ENCODE data around the gene PCSK2.

PCSK2 gene

DNA sequence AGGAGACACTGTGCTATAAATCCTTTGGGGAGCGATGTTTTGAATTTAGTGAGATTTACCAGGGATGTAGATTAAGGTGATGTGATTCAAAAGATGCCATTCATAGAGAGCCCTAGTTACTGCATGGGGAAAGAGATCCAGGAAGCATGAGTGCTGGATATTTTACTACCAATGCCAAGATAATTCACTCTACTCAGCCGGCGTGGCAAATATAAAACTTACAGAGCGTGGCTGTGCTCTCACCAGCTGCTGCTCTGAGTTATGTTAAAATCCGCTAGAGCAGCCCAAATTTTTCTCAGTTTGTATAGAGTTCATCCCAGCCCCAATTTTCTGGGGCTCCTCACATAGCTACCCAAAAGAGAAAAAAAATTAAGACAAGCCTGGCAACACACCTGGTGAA lies 255.7 kb downstream of the PCSK2 start:
- no peak for DNase-seq

DNA sequence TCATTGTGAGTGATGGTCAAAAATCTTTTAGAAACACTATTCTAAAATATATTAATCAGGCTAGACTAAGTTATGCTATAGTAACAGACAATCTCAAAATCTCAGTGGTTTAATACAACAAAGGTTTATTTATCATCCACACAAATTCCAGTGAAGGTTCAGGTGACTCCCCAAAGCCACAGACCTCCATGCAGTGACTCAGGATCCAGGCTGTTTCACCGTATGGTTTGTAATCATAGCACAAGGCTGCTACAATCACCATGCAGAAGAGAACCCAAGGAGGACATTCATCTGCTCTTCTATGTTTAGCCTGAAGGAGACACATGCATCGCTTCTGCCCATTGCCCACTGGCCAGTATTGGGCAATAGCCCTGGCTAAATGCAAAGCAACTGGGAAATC lies 258.2 kb downstream of the PCSK2 start:
- no peak for DNase-seq

DNA sequence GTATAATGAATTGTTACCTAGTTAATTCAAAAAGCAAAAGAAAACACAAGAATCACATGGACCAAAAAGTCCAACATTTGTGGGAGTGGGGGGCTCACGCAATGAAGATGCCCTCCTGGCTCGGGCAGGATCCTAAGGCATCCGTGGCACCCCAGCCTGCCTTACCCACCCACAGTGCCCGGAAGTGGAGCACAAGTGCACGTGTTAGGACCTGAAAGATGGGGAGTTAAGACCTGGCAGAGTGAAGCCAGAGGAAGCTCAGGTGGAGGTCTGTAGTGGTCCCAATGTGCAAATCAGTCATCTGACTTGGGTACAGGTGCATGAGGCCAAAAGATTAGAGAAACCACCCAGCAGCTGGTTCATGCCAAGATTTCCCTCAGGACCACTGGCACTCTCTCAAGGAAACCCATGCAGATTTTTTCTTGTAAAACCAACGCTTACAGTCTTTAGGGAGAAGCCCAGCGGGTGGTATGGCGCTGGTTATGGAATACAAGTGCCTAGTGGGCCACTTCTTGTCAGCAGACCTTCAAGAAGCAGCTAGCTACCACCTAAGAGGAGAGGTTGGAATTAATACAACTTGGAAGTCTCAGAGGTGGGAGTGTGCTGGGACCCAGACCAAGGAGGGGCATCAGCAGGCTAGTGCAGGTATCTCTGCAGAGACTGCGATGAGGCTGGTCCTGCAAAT lies 262.2 kb downstream of the PCSK2 start:
- no peak for DNase-seq

DNA sequence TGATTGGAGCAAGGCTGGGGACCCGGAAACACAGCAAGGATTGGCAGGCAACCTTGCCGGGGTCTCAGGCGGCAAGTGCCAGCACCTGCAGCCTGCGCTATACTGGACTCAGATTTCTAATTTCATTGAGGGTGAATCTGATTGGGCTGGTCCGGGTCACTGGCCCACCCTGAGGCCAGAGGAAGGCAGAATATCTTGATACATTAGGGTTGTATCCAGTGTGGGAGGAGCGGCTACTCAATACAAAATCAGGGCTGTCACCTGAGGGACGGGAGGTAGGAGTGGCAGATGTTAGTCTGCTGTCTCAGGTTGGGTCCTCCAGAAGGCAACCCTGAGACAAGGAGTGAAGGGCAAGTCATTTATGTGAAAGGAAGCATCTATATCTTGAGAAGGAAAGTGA lies 263.7 kb downstream of the PCSK2 start:
- no peak for DNase-seq

DNA sequence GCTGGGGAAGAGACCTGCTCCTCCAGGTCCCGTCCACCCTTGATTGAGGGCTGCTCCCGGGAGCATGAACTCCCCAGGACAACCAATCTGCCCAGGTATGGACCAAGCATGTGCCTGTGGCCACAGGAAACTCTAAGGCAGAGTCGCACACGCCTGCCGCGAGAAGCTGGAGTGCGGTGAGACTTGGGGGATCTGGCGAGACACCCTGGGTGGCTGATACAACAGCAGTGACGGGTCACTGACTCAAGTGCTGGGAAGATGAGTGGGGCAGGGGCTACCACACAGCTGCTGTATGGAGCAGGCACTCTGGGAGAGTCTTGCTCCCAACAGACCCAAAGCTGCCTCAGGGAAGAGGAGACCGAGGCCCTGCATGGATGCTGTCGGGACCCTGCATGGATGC lies 264.2 kb downstream of the PCSK2 start:
- DNase-seq = no peak

DNA sequence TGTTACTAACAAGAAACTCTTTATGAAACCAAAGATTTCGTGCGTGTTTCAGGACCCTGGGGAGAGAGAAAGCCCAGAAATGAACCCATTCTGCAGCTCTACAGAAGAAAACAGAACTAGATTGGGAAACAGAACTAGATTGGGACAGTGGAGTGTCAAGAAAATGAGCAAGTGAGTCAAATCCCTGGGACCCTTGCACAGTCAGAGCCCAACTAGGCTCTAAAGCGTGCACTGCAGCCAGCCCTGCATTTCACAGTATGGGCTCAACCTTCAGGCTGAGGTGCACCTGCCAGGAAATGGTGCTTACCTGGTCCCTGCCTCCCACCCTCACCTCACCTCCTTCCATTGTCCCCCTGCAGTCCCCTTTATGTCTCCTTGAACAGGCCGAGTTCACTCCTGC lies 264.6 kb downstream of the PCSK2 start:
- DNase-seq = no peak

DNA sequence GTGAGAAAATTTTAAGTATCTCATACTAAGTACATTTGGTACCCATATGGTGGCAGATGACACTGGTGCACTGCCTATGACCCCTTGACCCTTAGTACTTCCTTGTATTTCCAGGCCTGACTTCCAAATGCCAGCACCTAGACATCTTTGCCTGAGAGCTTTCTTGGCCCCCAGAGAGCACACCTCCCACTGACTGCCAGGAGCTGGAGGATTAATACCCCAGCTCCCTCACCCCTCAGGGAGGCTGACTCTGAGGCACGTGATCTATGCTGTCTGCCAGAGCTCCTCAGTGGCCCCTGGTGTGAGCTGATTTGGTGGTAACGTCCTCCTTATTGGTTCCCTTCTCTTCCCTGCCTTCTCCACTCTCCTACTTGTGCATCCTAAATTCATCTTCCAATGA lies 266.3 kb downstream of the PCSK2 start:
- DNase-seq = no peak

DNA sequence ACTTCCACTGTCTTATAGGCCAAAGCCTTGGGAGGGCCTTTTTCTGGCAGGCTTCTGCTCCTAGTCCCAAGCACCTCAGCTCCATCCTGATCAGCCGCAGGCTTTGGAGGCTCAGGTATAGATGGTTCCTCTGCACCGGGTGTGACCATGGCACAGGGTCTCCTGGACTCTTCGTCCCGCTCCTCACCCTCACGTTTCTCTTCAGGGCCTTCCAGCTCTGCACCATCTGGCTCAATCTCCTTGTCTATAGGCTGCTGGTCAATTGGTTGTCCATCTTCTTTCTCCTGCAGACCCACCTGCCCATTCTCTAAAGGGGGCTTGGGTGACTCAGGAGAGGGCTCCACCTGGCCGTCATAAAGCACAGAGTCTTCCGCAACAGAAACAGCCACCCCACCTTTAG lies 267.4 kb downstream of the PCSK2 start:
- DNase-seq = no peak

DNA sequence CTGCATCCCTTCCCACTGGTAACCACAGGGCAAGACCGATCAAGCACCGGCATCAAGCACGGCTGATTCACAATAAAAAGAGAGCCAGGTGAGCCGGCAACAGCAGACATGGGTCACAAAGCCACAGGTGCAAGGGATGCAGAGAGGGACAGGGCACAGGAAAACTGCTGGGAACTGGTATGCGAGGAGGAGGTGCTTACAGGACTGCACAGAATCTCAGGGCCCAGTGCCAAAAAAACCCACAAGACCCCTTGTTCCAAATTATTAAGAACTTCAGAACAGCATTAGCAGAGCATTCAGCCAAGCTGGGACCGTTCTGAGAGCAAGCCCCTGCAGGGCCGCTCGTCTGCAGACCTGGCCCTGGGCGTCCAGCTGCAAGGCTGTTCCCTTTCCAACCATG lies 269.0 kb downstream of the PCSK2 start:
- DNase-seq = no peak

DNA sequence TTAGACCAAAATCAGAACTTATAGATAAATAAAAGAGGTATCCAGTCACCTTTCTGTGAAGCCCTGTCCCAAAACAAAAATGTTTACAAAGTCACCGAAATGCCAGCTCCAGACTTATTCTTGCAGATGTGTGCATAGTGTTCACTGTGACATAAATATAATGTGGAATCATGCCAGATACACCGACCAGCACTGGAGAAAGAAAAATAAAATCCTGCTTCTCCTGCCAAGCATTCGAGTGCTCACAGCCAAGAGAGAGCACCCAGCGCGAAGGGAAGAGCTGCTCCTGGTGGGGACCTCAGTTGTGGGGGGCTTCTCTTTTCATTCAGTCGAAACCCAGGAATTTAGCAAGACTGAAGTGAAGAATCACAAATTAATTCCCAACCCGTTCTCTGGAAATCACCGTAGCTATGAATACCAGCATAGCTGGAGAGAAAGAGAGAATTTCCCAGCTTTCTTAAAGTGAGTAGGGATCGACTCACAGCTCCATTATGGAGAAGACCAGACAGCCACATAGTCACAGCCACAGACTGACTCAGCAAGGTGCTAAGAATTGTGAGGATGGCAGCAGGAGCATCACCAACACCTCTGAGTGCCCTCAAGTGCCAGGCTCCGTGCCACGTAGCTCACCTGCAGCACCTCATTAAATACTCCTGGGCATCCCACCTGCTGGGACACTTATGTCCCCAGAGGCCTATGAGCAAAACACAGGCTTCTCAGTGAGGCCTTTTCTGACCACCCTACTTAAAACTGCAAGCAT lies 271.2 kb downstream of the PCSK2 start:
- no peak for DNase-seq

DNA sequence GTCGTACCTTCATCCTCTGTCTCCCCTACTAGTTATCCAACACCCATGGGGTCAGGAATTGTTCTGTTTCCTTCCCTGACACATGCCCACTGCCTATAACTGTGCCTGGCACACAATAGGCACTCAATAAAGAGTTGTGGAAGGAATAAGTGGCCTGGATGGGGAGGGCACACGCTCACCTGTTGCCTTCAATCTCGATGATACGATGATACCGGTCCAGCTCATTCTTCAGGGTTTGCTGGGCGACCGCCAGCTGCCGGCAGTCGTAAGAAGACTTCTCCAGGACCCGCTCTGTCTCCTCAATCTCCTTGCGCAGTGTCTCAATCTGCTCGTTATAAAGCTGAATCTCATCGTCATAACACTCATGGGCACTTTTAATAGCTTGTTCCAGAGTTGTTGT lies 271.8 kb downstream of the PCSK2 start:
- DNase-seq = no peak

DNA sequence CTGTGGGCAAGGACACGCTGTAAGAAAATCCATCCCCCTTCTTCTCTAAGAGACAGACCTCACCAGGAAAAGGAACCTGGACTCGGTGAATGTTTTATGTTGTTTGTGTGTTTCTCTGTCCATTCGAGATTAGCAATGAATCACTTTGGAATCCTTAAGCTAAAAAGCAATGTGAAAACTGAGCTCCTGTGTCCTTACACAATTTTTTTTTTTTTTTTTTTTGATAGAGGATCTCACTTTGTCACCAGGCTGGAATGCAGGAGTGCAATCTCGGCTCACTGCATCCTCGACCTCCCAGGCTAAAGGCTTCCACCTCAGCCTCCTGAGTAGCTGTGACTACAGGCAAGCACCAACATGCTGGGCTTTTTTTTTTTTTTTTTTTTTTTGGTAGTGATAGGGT lies 272.2 kb downstream of the PCSK2 start:
- no peak for DNase-seq

DNA sequence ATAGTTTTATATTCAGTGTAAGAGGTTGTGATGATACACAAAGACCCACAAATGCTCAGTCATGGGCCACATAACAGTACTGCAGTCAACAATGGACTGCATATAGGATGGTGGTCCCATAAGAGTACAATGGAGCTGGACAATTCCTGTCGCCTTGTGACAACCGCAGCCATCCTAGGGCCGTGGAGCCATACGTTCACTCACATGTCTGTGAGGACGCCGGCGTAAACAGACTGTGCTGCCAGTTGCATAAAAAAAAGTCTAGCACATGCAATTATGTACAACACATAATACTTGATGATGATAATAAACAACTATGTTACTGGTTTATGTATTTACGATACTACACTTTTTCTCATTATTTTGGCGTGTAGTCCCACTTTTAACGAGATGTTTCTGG lies 273.4 kb downstream of the PCSK2 start:
- DNase-seq = no peak

DNA sequence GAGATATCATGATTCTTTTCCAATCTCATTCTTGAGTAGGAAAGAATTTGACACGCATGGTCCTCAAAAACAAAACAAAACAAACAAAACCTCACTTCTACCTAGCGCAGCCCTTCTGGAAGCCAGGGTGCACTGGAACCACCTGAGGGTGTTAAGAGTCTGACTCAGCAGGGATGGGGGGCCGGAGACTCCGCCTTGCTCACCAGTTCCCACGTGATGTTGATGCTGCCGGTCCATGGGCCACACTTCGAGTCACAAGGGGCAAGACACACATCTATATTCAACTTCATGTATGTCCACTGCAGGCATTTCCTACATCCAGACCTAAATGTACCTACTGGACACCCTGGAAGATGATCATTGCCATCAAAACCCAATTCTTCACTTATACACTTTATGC lies 274.0 kb downstream of the PCSK2 start:
- DNase-seq = no peak

DNA sequence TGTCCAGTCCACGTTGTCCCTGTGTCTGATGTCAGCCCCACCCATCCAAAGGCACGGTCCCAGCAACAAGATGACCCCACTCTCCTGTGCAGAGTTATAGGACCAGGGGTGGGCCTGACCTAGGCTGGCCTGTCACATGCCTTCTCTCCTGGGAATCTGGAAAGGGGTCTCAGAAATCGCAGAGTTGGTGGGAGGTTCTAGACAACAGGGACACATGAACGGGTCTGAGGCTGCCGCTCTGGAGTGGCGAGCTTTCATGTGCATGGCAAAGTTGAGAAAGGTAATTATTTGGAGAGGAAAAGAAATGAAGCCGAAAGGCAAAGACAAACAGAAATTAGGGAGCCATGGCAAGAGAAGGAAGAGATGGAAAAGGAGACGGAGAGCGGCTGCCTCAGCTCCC lies 274.9 kb downstream of the PCSK2 start:
- no peak for DNase-seq

DNA sequence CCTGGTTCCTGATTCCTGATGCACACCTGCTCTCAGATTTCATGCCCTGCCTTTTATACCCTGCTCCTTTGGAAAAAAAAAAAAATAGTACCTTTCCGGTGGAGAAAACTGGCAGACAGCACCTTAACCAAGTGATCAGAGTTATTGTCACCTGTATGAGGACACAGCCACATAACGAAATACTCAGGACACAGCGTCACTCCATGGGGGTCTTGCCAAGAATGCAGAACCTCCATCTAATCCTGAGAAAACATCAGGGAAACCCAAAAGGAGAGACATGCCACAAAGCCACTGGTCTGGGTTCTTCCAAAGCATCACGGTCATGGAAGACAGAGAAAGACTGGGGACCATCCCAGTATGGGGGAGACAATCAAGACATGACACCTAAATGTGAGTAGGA lies 275.3 kb downstream of the PCSK2 start:
- DNase-seq = no peak

DNA sequence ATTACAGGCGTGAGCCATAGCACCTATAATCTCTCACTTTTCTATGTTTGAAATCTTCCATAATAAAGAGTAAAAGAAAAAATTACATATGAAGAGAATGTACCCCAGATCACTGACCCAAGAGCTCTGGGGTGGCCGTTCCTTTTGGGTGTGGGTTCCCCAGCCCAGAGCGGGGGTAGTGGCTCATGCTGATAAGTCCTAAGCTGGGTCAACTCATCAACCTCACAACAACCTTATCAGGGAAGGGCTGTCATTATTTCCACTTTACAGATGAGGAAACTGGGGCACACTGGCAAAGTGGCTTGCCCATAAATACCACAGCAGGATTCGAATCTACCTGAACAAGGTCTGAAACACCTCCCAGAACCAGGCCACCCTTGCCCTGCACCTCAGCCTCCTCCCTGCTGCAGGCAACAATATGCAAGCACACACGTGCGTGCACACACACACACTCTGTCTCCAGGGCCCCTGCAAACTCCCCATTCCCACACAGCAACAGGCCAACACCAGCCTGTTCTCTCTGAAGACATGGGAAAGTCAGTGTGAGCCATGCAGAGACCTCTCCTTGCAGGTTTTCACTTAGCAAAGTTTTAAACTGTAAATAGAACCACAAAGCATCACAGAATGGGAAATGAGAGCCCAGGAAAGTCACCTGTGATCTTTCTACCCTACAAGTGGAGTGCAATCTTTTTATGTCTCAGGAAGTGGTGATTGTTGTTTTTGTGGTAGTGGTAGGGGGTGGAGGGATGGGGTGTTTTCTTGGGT lies 276.6 kb downstream of the PCSK2 start:
- no peak for DNase-seq

DNA sequence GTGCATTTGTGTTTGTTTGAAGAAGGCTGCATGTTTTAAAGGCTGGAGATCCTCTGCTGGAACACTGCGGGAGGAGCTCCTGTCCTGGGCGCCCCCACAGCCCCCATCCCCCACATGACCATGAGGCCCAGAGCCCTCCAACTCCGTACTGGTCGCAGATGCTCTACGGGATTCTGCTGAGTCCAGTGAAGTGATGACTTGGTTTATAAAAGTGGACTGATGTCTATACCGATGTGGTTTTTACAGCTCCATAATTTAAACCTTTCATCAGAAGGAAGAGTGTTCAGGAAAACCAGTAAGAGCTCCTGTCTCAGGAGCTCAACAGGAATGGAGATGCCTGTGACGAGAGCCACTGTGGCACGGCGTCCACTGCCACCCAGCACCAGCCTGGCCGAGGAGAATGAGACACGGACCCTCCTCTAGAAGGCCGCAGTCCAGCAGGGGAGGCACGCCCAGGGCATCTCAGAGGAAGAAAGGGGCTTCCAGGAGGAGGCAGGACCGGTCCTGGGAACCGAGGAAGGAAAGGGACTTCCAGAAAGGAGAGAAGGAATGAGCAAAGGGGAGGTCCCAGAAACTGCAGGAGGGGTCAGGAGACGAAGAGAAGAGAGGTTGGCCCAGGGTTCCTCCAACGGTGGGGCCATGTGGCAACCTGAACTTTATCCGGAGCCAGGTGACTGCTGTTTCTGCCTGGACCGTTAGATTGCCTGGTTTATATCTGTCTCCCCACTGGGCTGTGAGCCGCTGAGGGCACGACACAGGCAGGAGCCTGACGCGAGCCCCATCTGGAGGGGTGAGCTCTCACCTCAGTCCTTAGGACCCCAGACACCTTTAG lies 277.4 kb downstream of the PCSK2 start:
- DNase-seq = peak in 4 of 14 donors; percentile 10 to 38 (median 26)

DNA sequence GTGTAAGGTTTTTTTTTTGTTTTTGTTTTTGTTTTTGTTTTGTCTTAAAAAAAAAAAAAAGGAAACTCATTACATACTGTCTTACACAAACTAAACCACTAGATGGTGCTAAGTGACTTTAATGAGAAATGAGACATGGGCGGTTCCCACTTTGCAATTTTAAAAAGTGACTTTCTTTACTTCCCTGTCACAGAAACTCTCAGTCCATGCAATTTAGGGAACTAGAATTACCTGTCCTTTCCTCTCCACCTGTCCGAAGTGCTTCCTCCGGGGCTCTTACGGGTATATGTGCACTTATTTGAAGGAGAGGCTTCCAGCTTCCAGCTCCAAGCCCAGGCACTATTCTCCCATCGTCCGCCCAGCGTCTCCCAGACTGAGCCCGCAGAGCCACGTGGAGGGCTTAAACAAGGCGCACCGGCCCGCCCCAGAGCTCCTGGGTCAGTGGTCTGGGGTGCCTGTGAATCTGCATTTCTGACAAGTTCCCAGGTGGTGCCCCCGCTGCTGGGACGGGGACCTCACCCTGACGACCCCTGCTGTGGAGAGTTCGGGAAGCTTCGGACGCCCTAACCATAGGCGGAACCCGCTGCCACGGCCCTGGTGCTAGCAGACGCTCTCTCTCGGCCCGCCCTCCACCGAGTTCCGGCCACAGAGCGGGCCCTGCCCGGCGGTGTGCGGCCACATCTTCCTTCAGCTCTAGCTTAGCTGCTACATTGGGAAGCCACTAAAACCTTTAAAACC lies 278.2 kb downstream of the PCSK2 start:
- peak in 12 of 14 donors; percentile 8 to 62 (median 28) for DNase-seq

DNA sequence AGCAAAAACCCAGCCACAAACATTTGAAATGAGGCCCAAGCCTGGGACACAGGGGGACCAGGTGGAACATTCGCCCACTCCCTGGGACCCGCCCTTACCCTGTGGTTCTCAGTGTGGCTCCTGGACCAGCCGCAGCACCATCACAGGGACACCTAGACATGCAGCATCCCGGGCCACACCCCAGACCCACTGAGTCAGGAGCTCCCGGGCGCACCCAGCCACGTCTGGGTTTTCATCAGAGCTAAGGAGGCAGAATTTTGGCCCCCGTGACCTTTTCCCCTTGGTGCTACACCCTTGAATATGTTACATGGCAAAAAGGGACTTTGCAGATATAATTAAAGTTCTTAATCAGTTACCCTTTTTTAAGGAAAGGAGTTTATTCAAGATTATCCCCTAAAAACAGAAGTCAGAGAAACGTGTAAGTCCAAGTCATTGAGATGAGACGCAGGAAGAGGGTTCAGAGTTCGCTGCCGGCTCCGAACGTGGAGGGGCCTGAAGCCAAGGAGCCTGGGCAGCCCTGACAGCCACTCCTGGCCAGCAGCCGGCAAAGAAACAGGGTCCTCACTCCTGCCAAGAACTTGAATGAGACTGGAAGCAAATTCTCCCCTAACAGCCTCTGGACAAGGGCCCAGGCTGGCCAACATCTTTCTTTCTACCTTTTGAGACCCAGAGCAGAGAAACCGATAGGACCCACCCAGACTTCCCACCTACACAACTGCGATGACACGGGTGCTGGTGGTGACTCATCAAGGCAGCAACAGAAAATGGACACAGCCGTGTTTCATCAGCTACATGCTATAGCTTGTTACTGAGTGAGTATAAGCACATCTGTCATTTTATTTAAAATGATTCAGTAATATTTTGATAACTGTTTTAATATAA lies 279.0 kb downstream of the PCSK2 start:
- peak in 2 of 14 donors; percentile 11 for DNase-seq

DNA sequence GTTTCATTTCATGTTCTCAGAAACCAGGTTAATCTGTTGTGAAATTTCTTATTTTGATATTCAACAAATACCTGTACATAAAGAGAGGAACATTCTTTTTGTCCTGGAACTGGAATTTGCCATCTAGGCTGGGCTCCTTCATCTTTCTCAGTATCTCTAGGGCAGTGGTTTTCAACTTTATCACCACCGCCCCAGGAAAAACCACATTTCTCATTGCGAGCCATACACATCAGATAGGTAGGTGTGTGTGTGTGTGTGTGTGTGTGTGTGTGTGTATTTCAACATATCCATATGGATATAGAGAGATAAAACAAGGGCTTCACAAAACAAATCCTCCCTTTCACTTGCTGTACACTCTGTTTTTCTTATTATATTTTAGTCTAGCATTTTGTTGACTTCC lies 280.2 kb downstream of the PCSK2 start:
- DNase-seq = no peak

Data from C1 segment of cervical spinal cord (tissue), 14 donors.